GM18511 (cell line): Measurements from ENCODE around the gene POMGNT2.
"Not testable (repeated sequence)": the region's sequence is repeated elsewhere in the genome, so short reads cannot be mapped to it uniquely, and the experiment has no call there.

Experiments used
- ATAC-seq: cut with Tn5 transposase; IDR thresholded peaks from one replicate; pipeline ENCODE4 v1.9.1; 2021; ENCODE audit warnings: mild to moderate bottlenecking, moderate library complexity; ENCODE audit not compliant: unreplicated experiment

Gene POMGNT2

GRCh38 chr3:43048470-43048869, 57.4 kb downstream of the POMGNT2 start:
- ATAC-seq = no peak

GRCh38 chr3:43046583-43046982, 59.3 kb downstream of the POMGNT2 start:
- no peak for ATAC-seq

- not testable (repeated sequence) for ATAC-seq
Measured at GRCh38 chr3:43045079-43045478, 60.8 kb downstream of the POMGNT2 start.

- no peak for ATAC-seq
Measured at GRCh38 chr3:43043793-43044192, 62.1 kb downstream of the POMGNT2 start.

- no peak for ATAC-seq
Measured at GRCh38 chr3:43043071-43043766, 62.7 kb downstream of the POMGNT2 start.

GRCh38 chr3:43041517-43041916, 64.4 kb downstream of the POMGNT2 start:
- peak; percentile 73 for ATAC-seq

GRCh38 chr3:43038010-43038409, 67.9 kb downstream of the POMGNT2 start:
- ATAC-seq = peak; percentile 64

- no peak for ATAC-seq
Measured at GRCh38 chr3:43036621-43037423, 69.1 kb downstream of the POMGNT2 start.

- no peak for ATAC-seq
Measured at GRCh38 chr3:43035801-43036365, 70.0 kb downstream of the POMGNT2 start.

- ATAC-seq = no peak
Measured at GRCh38 chr3:43034911-43035310, 71.0 kb downstream of the POMGNT2 start.

GRCh38 chr3:43034200-43034599, 71.7 kb downstream of the POMGNT2 start:
- no peak for ATAC-seq

GRCh38 chr3:43032646-43033628, 72.9 kb downstream of the POMGNT2 start:
- ATAC-seq = no peak

- ATAC-seq = no peak
Measured at GRCh38 chr3:43031889-43032545, 73.9 kb downstream of the POMGNT2 start.

GRCh38 chr3:43031485-43031884, 74.4 kb downstream of the POMGNT2 start:
- no peak for ATAC-seq

- no peak for ATAC-seq
Measured at GRCh38 chr3:43030162-43030935, 75.5 kb downstream of the POMGNT2 start.
